GM12874 (cell line): ENCODE results near the gene KLF15.

Experiments
- CTCF ChIP-seq: IDR thresholded peaks from 2 replicates; pipeline ENCODE4 v1.5.1; 2011; ENCODE audit warnings: low read depth, mild to moderate bottlenecking, control low read depth, low read length, moderate library complexity; ENCODE audit not compliant: insufficient read depth

The KLF15 gene

GRCh38 chr3:126314305-126314789 is 42.9 kb downstream of the KLF15 start:
- TF ChIP-seq CTCF = no peak

DNA sequence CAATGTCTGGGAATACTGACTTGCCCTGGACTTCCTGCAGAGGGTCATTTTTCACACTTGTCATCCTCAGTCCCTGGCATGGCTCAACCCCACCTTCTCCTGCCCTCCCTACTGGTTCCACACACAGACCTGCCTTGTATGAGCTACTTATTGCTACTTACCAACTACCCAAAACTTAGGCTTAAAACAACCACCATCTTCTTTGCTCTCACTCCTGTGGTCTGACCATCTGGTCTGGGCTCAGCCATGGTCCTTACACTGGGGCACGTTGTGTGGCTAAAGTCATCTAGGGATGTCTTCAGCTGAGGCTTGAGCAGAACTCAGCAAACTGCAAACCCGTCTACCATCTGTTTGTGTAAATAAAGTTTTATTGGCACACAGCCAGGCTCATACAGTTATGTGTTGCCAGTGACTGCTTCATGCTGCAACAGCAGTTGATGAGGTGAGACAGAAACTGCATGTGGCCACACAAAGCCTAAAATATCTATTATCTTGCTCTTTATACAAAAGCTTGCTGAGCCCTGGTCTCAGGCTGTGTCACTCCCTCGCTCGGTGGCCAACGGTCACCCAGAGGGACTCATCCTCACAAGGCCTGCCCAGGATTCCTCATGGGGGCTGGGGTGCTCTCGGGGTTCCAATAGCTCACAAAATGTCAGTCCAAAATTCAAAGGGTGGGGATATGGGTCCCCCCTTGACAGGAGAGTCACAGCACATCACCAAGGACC is 43.5 kb downstream of the KLF15 start:
- TF ChIP-seq CTCF = no peak

GRCh38 chr3:126313166-126313565 is 44.0 kb downstream of the KLF15 start:
- no peak for TF ChIP-seq CTCF

DNA sequence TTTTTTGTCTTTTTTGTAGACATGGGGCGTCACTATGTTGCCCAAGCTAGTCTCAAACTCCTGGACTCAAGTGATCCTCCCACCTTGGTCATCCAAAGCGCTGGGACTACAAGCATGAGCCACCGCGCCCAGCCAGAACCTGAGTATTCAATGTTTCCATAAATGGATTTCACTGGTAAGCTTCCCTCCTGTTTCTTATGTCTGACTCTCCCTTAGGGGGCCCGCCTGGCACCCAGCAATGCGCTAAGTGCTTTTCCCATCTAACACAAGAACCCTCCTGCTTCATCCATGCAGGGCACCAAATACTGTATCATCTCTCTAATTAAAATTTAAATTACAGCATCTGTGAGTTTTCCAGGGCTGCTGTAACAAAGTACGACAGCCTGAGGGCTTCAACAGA is 44.9 kb downstream of the KLF15 start:
- TF ChIP-seq CTCF = no peak

GRCh38 chr3:126311338-126311978 is 45.8 kb downstream of the KLF15 start:
- TF ChIP-seq CTCF = no peak

GRCh38 chr3:126310816-126311215 is 46.4 kb downstream of the KLF15 start:
- TF ChIP-seq CTCF = no peak

- TF ChIP-seq CTCF = no peak
These were observed 47.1 kb downstream of the KLF15 start for GRCh38 chr3:126309861-126310655.
